COR-L47 (cell line): ENCODE data around the gene SDK2.

Source experiments
- DNase-seq: peaks from one replicate; lab custom pipeline; 2025; lab: John Stamatoyannopoulos, UW

The SDK2 gene

GRCh38 chr17:73533781-73534180 lies 110.5 kb downstream of the SDK2 start:
- DNase-seq = peak; percentile 33

DNA sequence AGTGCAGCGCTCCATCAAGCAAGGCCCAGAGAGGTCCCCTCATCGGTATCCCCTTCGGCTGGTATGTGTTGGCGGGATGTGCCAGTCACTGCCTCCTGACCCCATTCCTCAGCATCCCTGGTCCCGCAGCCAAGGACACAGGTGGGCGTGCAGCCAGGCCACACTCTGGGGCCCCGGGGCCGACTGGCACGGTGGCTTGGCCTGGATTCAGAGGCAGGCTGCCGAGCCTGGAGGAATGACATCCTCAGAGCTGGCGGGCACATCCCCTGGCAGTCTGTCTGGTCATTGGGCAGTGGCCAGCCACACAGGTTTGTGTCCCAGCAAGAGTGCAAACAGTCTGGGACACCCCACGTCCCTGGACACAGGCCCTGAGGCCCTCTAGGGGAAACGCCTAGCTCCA lies 111.1 kb downstream of the SDK2 start:
- no peak for DNase-seq

DNA sequence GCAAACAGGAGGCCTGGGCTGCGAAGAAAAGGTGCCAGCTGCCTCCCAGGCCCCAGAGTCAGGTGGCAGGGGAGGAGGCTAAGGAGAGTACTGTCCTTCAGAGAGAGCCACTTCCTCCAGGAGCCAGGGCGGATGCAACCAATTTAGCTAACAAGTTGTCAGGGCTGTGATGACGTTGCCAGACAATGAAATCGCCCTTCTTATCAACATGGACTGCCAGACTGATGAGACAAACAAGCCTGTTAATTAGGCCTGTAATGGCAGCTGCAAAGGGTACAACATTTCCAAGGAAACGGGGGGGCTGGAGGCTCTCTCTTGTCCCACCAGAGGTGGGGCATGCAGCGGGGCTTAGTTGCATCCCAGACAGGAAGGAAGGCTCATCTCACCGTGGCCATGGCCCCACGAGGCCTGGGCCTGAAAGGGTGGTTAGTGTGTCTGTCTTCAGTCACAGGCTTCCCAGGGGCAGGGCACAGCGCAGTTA lies 111.8 kb downstream of the SDK2 start:
- DNase-seq = peak; percentile 87

- no peak for DNase-seq
Observed at GRCh38 chr17:73531158-73531557, 113.1 kb downstream of the SDK2 start.

GRCh38 chr17:73528679-73529078 lies 115.6 kb downstream of the SDK2 start:
- DNase-seq = no peak

DNA sequence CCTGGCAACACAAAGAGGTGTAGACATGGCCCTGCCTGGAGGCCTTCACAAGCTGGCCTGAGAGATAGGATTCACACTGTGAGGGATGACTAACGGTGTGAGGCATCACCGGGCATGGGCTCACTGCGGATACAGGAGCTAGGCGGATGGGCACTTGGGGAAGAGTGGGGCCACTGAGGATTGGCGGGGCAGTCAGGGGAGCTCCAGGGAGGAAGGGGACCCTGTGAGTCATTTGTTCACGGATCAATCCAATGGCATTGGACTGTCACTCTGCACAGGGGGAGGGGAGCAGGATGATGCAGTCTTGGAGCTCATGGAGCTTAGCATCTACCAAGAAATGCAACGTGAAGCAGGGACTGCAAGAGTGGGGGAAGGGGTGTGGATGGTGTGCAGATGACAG lies 117.3 kb downstream of the SDK2 start:
- no peak for DNase-seq

DNA sequence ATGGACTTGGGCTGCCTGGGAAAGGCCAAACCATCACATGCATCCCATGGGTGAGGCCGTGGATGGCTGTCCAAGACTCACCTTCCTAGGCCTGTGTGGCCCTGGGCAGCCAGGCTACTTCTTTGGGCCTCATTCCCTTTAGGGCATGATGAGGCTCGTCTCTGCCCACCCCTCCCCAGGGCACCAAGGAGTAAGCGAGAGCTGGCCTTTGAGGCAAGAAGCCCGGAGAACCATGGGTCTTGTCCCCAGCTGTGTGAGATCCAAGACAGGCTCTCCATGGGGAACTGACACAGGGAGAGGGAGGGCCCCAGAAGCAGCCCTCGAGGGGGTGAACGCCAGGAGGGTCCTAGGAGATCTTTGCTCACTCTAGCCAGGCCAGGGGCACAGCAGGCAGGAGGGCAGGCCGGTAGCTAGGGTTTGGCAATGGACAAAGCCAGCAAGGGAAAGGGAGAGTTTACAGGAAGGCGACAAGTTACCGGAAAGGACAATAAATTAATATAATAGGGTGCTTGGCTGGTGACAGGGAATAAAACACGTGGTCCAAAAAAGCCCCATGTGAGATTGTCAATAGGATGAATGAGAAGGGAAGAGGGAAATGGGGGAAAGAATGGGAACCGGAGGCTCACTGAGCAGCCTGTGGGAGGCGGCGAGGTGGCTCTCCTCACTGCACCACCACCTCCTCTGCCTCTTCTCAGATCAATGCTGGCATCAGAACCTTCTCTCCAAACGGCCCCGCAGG lies 119.1 kb downstream of the SDK2 start:
- no peak for DNase-seq

DNA sequence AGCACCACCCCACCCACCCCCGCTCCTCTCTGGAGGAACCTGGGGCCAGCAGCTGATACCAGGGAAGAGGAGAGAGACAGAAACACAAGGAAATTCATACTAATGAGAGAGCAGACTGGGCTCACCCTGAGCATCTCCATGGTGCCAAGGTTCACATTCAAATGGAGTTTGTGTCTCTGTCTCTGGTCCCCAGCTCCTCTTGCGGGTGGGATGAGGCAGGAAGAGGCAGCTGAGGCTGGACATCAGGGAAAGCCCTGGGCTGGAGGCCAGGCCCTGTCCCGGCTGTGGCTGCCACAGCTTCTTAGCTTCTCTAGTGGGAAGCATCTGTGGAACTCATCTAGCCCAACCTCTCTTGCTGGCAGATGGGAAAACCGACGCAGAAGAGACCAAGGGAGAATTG lies 121.5 kb downstream of the SDK2 start:
- DNase-seq = no peak

- DNase-seq = no peak
Observed at GRCh38 chr17:73522107-73522506, 122.1 kb downstream of the SDK2 start.

DNA sequence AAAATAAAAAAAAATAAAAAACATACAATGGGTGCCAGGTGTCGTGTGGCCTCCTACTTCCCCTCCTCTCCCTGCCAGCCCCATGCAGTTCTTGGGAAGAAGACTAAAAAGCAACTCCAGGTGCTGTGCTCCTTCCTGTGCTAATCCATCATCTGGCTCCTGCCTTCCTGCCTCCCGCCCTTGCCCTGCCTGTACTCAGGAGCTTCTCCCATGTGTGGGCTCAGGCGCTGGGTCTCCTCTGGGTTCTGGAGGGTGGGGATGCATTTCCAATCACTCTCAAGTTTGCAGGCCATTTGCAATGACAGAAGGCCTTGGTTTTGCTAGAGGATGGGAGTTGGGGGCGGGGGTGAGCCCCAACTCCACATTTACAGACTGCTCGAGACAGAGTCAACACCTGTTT lies 122.9 kb downstream of the SDK2 start:
- no peak for DNase-seq

DNA sequence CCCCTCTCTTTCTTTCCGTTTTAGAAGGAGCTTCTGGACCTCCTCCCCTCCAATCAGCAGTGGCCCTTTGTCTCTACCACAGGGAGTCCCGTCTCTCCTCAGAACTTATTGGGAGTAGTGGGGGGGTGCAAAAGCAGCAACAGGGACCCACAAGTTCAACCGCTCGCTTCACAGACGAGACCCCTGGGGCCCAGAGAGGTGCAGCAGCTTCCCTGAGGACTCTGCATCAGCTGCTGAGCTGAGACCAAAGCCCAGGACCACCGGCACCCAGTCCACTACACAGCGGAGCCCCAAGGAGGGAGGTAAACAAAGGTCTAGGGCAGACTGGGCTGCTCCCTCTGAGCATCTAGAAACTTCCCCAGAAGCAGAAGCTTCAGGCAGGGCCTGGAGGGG lies 123.9 kb downstream of the SDK2 start:
- DNase-seq = no peak

- no peak for DNase-seq
Observed at GRCh38 chr17:73519714-73520368, 124.4 kb downstream of the SDK2 start.

DNA sequence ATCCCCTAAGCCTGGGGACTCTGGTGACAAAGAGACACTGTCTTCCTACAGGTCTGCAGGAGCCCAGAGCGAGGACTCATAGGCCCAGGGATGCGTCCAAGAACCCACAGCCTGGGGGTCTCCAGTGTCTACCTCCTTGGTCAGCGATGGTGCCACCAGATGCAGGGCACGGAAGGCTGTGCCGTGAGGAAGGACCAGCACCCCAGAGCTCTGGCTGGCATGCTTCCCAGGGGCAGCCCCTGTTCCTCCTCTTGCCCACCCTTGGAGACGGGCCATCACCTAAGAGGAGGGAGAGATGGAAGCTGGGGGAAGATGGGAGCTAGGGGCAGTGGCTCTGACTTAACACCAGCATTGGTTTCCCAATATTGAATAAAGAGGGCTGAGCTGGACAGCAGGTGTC lies 125.2 kb downstream of the SDK2 start:
- no peak for DNase-seq

GRCh38 chr17:73516431-73516830 lies 127.8 kb downstream of the SDK2 start:
- DNase-seq = no peak

DNA sequence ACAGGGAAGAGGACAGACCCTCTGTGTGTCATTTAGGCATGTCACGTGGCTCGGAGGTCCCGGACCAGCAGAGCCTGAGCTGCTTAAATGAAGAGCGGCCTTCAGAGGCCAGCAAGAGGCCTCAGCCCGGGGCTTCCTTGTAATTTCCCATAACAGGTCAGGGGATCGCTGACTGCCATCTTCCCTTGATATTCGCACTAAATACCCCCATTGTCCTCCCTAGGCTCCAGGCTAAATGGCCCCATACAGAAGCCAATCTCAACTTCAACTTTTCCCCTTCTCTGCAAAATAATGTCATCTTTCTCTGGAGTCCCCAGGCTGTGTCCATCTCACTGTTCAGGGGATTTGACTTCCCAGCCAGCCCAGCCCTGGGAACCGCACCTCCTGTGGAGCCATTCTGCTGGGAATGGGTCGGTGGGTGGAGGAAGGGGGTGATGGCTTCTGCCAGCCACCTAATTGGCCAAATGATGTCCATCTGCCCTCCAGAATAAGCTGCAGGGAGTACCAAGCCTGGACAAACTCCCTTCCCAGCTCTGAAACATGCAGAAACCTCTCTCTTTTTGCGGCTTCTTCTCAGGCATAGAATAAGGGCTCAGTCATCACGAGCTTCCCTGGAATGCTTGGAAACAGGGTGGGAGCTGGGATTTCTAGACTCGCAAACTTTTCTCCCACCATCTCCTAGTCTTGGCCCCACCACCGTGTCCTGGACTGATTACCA lies 129.9 kb downstream of the SDK2 start:
- DNase-seq = no peak

GRCh38 chr17:73513426-73513825 lies 130.8 kb downstream of the SDK2 start:
- DNase-seq = no peak

GRCh38 chr17:73511719-73512115 lies 132.5 kb downstream of the SDK2 start:
- no peak for DNase-seq

DNA sequence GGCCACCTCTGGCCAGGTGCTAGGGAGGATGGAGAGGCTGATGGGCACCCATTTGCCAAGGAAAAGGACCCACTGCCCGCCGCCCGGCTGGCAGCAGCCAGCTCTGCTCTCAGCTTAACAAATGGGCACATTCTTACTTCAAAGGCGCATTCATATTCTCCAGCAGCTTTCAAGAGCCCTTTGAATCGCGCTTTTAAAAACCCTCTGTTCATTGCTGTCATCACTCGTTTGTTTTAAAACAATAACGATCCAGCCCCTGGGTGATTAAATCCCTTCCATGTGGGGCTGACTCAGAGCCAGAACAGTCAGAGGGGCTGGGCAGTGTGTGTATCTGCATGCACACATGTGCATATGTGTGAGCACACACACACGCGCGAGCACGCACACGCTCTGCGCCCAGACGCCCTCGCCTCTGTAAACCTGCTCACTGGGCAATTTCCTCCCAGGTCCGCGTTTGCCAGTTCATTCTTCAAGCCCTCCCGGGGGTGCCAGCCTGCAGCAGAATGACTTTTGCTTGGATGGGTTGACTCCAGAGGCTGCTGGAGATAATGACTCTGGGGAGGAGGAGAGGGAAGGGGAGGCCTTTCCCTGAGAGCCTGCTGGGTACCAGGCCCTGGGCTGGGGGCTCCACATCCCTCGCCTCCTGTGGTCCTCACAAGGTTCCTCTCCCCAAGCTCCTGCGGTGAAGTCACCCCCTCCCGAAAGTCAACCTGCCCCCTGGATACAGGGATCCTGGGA lies 133.1 kb downstream of the SDK2 start:
- peak; percentile 64 for DNase-seq

- DNase-seq = no peak
Observed at GRCh38 chr17:73508931-73509605, 135.2 kb downstream of the SDK2 start.

GRCh38 chr17:73508057-73508930 lies 136.0 kb downstream of the SDK2 start:
- peak; percentile 37 for DNase-seq
